ENCODE measurements around the gene ASB6. TPM values are rescaled to one million over a fixed set of nuclear protein-coding genes. Genes with fewer than 3 reads are reported as not detected.

The ASB6 gene
- total RNA-seq, 1 experiment from 2014 or later, result 20.0 TPM

GRCh38 chr9:129626079-129626624 lies 15.8 kb downstream of the ASB6 start, which contains the start of gene NTMT1:
TSS of gene NTMT1 (plus strand) at chr9:129626163. CDS start at chr9:129632704, 6,541 bp downstream.
- peak within 1 kb of the TSS; percentile 85 for H3K4me3 Mint-ChIP-seq
- DNase-seq (ENCODE audit: low spot score) (peak; percentile 84), ATAC-seq (peak; percentile 49)
- peaks cover 18% of the 10 kb centered on the region for H3K27me3 Mint-ChIP-seq (ENCODE audit: low read depth)
- H3K36me3 Mint-ChIP-seq, result peaks cover 8% of the 10 kb centered on the region
- POLR2A ChIA-PET, result interaction anchor here (0.6 to 1.7 kb wide), 6 partner anchors 15 to 480 kb away, joined by 3 to 8 read pairs (median 4); no protein-coding TSS in a partner anchor
- no peaks in the 10 kb centered on the region for H3K9me3 Mint-ChIP-seq
- CTCF ChIA-PET, result interaction anchor here (0.6 to 5.5 kb wide), 30 partner anchors 9 to 1729 kb away, joined by 3 to 65 read pairs (median 7); partner anchors contain the start of gene IER5L
- peak within 1 kb of the TSS; percentile 65 for H3K27ac Mint-ChIP-seq
- peaks cover 50% of the 10 kb centered on the region for H3K4me1 Mint-ChIP-seq
- TF ChIP-seq USF1 (CRISPR knock-in tag; IDR thresholded peaks at IDR 0.05), result peak; percentile 98
- TF ChIP-seq ETV6 (CRISPR knock-in tag; IDR thresholded peaks at IDR 0.05), result peak; percentile 53; the same call in 1 of the 2 replicates
- TF ChIP-seq NFATC4 (CRISPR knock-in tag; IDR thresholded peaks at IDR 0.05), result 0 out of 2 replicates have a peak, but pooled peaks have one; percentile 19
- TF ChIP-seq HMGXB4 (CRISPR knock-in tag; IDR thresholded peaks at IDR 0.05), result peak; percentile 37; the same call in 1 of the 2 replicates
- peak; percentile 42; the same call in 1 of the 2 replicates for TF ChIP-seq NFE2L1 (CRISPR knock-in tag; IDR thresholded peaks at IDR 0.05)
- peak; percentile 80; the same call in 1 of the 2 replicates for TF ChIP-seq MYBL2 (CRISPR knock-in tag; IDR thresholded peaks at IDR 0.05)
- TF ChIP-seq, protein P1, sequence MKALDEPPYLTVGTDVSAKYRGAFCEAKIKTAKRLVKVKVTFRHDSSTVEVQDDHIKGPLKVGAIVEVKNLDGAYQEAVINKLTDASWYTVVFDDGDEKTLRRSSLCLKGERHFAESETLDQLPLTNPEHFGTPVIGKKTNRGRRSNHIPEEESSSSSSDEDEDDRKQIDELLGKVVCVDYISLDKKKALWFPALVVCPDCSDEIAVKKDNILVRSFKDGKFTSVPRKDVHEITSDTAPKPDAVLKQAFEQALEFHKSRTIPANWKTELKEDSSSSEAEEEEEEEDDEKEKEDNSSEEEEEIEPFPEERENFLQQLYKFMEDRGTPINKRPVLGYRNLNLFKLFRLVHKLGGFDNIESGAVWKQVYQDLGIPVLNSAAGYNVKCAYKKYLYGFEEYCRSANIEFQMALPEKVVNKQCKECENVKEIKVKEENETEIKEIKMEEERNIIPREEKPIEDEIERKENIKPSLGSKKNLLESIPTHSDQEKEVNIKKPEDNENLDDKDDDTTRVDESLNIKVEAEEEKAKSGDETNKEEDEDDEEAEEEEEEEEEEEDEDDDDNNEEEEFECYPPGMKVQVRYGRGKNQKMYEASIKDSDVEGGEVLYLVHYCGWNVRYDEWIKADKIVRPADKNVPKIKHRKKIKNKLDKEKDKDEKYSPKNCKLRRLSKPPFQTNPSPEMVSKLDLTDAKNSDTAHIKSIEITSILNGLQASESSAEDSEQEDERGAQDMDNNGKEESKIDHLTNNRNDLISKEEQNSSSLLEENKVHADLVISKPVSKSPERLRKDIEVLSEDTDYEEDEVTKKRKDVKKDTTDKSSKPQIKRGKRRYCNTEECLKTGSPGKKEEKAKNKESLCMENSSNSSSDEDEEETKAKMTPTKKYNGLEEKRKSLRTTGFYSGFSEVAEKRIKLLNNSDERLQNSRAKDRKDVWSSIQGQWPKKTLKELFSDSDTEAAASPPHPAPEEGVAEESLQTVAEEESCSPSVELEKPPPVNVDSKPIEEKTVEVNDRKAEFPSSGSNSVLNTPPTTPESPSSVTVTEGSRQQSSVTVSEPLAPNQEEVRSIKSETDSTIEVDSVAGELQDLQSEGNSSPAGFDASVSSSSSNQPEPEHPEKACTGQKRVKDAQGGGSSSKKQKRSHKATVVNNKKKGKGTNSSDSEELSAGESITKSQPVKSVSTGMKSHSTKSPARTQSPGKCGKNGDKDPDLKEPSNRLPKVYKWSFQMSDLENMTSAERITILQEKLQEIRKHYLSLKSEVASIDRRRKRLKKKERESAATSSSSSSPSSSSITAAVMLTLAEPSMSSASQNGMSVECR (CRISPR knock-in tag; IDR thresholded peaks at IDR 0.05; ENCODE audit: borderline replicate concordance), result peak; percentile 91
- TF ChIP-seq GTF2I (CRISPR knock-in tag; conservative IDR thresholded peaks at IDR 0.05), result no peak
- TF ChIP-seq, protein P2, sequence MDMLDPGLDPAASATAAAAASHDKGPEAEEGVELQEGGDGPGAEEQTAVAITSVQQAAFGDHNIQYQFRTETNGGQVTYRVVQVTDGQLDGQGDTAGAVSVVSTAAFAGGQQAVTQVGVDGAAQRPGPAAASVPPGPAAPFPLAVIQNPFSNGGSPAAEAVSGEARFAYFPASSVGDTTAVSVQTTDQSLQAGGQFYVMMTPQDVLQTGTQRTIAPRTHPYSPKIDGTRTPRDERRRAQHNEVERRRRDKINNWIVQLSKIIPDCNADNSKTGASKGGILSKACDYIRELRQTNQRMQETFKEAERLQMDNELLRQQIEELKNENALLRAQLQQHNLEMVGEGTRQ (CRISPR knock-in tag; IDR thresholded peaks at IDR 0.05), result peak; percentile 98
- peak; percentile 31 for TF ChIP-seq FOXK1 (CRISPR knock-in tag; IDR thresholded peaks at IDR 0.05)
- peak; percentile 47; the same call in 1 of the 2 replicates for TF ChIP-seq ZBTB21 (CRISPR knock-in tag; IDR thresholded peaks at IDR 0.05; ENCODE audit: borderline replicate concordance)
- TF ChIP-seq CREB1 (CRISPR knock-in tag; IDR thresholded peaks at IDR 0.05), result peak; percentile 78; the same call in 1 of the 2 replicates
- TF ChIP-seq CREM (CRISPR knock-in tag; IDR thresholded peaks at IDR 0.05), result peak; percentile 92
- TF ChIP-seq, protein P3, sequence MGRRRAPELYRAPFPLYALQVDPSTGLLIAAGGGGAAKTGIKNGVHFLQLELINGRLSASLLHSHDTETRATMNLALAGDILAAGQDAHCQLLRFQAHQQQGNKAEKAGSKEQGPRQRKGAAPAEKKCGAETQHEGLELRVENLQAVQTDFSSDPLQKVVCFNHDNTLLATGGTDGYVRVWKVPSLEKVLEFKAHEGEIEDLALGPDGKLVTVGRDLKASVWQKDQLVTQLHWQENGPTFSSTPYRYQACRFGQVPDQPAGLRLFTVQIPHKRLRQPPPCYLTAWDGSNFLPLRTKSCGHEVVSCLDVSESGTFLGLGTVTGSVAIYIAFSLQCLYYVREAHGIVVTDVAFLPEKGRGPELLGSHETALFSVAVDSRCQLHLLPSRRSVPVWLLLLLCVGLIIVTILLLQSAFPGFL (CRISPR knock-in tag; IDR thresholded peaks at IDR 0.05; ENCODE audit: borderline replicate concordance), result 0 out of 2 replicates have a peak, but pooled peaks have one; percentile 57
- TF ChIP-seq TCF7 (CRISPR knock-in tag; IDR thresholded peaks at IDR 0.05; ENCODE audit: low read depth), result no peak
- TF ChIP-seq ZNF532 (CRISPR knock-in tag; IDR thresholded peaks at IDR 0.05; ENCODE audit: borderline replicate concordance), result 0 out of 2 replicates have a peak, but pooled peaks have one; percentile 36
- no peak for TF ChIP-seq NR1H2 (CRISPR knock-in tag; IDR thresholded peaks at IDR 0.05)
- peak; percentile 77; the same call in 1 of the 2 replicates for TF ChIP-seq SMAD3 (CRISPR knock-in tag; IDR thresholded peaks at IDR 0.05; ENCODE audit: borderline replicate concordance)
- TF ChIP-seq SMAD4 (CRISPR knock-in tag; IDR thresholded peaks at IDR 0.05), result 0 out of 2 replicates have a peak, but pooled peaks have one; percentile 18
- TF ChIP-seq GABPB1 (CRISPR knock-in tag; IDR thresholded peaks at IDR 0.05), result peak; percentile 76; the same call in 1 of the 2 replicates
- 0 out of 2 replicates have a peak, but pooled peaks have one; percentile 60 for TF ChIP-seq RELA (CRISPR knock-in tag; IDR thresholded peaks at IDR 0.05; ENCODE audit: borderline replicate concordance)
- no peak for TF ChIP-seq NR3C1 (CRISPR knock-in tag; conservative IDR thresholded peaks at IDR 0.05; ENCODE audit: low read depth)
- TF ChIP-seq ZNF232 (CRISPR knock-in tag; IDR thresholded peaks at IDR 0.05), result peak; percentile 92
- peak; percentile 89 for TF ChIP-seq TEAD1 (CRISPR knock-in tag; IDR thresholded peaks at IDR 0.05)
